DOHH2 (cell line): ENCODE data around the gene KCNH5.

Experiments used
- H3F3A ChIP-seq: fragments of 200-600 bp; sonication (generic), shearing (Covaris generic); 2 replicates; pipeline ENCODE4 v1.6.0; 2016; ENCODE audit warnings: antibody characterized with exemption, mild to moderate bottlenecking; ENCODE audit not compliant: control insufficient read depth, insufficient read depth
- H3K27ac ChIP-seq: fragments of 200-600 bp; sonication (generic); 2 replicates; pipeline ENCODE4 v1.5.1; 2014; ENCODE audit warnings: low read depth, mild to moderate bottlenecking, low read length, moderate library complexity
- H3K27me3 ChIP-seq: fragments of 200-600 bp; sonication (generic); 2 replicates; pipeline ENCODE4 v1.6.1; 2014; ENCODE audit warnings: mild to moderate bottlenecking, low read length, mixed read lengths; ENCODE audit not compliant: control insufficient read depth
- H3K36me3 ChIP-seq: fragments of 200-600 bp; sonication (generic); 2 replicates; pipeline ENCODE4 v1.6.1; 2014; ENCODE audit warnings: mild to moderate bottlenecking, low read length, moderate library complexity, mixed read lengths; ENCODE audit not compliant: control insufficient read depth
- H3K4me1 ChIP-seq: fragments of 200-600 bp; sonication (generic); 2 replicates; pipeline ENCODE4 v1.6.1; 2014; ENCODE audit warnings: mild to moderate bottlenecking, low read length, mixed read lengths; ENCODE audit not compliant: control insufficient read depth
- H3K4me2 ChIP-seq: fragments of 200-600 bp; sonication (generic); 2 replicates; pipeline ENCODE4 v1.6.0; 2014; ENCODE audit warnings: mild to moderate bottlenecking, low read length, moderate library complexity
- H3K4me3 ChIP-seq: fragments of 200-600 bp; sonication (generic); 2 replicates; pipeline ENCODE4 v1.5.1; 2014; ENCODE audit warnings: mild to moderate bottlenecking, low read length, mixed read lengths
- H3K79me2 ChIP-seq: fragments of 200-600 bp; sonication (generic); 2 replicates; pipeline ENCODE4 v1.6.1; 2014; ENCODE audit warnings: mild to moderate bottlenecking, low read length, mixed read lengths; ENCODE audit not compliant: control insufficient read depth
- H3K9me2 ChIP-seq: fragments of 200-600 bp; sonication (generic); replicated peaks from 2 replicates; pipeline ENCODE4 v1.6.1; 2014; ENCODE audit warnings: mild to moderate bottlenecking, low read length, mixed read lengths; ENCODE audit not compliant: control insufficient read depth
- H3K9me3 ChIP-seq: fragments of 200-600 bp; sonication (generic); 2 replicates; pipeline ENCODE4 v1.6.1; 2014; ENCODE audit warnings: antibody characterized with exemption, low read length, mixed read lengths; ENCODE audit not compliant: control insufficient read depth, insufficient read depth
- H4K20me1 ChIP-seq: fragments of 200-600 bp; sonication (generic); 2 replicates; pipeline ENCODE4 v1.6.0; 2014; ENCODE audit warnings: low read depth, mild to moderate bottlenecking, antibody characterized with exemption, low read length, moderate library complexity; ENCODE audit not compliant: control insufficient read depth, insufficient read depth
- CTCF ChIP-seq: fragments of 200-600 bp; sonication (generic); IDR thresholded peaks from one replicate; pipeline ENCODE4 v1.5.1; 2014; ENCODE audit warnings: antibody characterized with exemption, mild to moderate bottlenecking, low read depth, low read length; ENCODE audit not compliant: poor library complexity, severe bottlenecking
- EZH2phosphoT487 ChIP-seq: fragments of 200-600 bp; sonication (generic); IDR thresholded peaks from 2 replicates; pipeline ENCODE4 v1.6.1; 2017; ENCODE audit warnings: borderline replicate concordance, mild to moderate bottlenecking, antibody characterized with exemption, low read length, moderate library complexity, mixed read lengths

The KCNH5 gene

GRCh38 chr14:62980693-62981092 lies 64.6 kb downstream of the KCNH5 start:
- H3K9me2 ChIP-seq, result no peaks in the 10 kb centered on the region

GRCh38 chr14:62957562-62957961 lies 87.7 kb downstream of the KCNH5 start:
- Histone ChIP-seq H3K4me2 (no peak overlapping the region), H3K27me3 (no peaks in the 10 kb centered on the region), H3K4me1 (no peaks in the 10 kb centered on the region), H3K27ac (no peak overlapping the region), H3K9me2 (no peaks in the 10 kb centered on the region), H3K36me3 (no peaks in the 10 kb centered on the region), H3K9me3 (no peaks in the 10 kb centered on the region), H3K4me3 (no peak overlapping the region), H4K20me1 (no peaks in the 10 kb centered on the region), H3K79me2 (no peaks in the 10 kb centered on the region), H3F3A (no peaks in the 10 kb centered on the region)
- TF ChIP-seq EZH2phosphoT487, result no peak
- TF ChIP-seq CTCF, result no peak

More at GRCh38 chr14:62980693-62981092, 64.6 kb downstream of the KCNH5 start:
- no peak overlapping the region for H3K4me3 ChIP-seq
- no peaks in the 10 kb centered on the region for H3K4me1 ChIP-seq
- H3K27ac ChIP-seq, result no peak overlapping the region
- no peaks in the 10 kb centered on the region for H3K36me3 ChIP-seq
- no peak overlapping the region for H3K4me2 ChIP-seq
- no peaks in the 10 kb centered on the region for H4K20me1 ChIP-seq
- no peak for TF ChIP-seq EZH2phosphoT487
- TF ChIP-seq CTCF, result no peak
- H3F3A ChIP-seq, result no peaks in the 10 kb centered on the region
- no peaks in the 10 kb centered on the region for H3K27me3 ChIP-seq
- H3K9me3 ChIP-seq, result no peaks in the 10 kb centered on the region
- no peaks in the 10 kb centered on the region for H3K79me2 ChIP-seq

- Histone ChIP-seq H4K20me1 (no peaks in the 10 kb centered on the region), H3K9me3 (no peaks in the 10 kb centered on the region), H3K4me2 (no peak overlapping the region), H3K36me3 (no peaks in the 10 kb centered on the region), H3K9me2 (no peaks in the 10 kb centered on the region), H3K27ac (no peak overlapping the region), H3K4me1 (no peaks in the 10 kb centered on the region), H3K79me2 (no peaks in the 10 kb centered on the region), H3F3A (no peaks in the 10 kb centered on the region), H3K4me3 (no peak overlapping the region), H3K27me3 (no peaks in the 10 kb centered on the region)
- TF ChIP-seq CTCF (no peak), EZH2phosphoT487 (no peak)
These were observed 88.8 kb downstream of the KCNH5 start for GRCh38 chr14:62956413-62956812.

GRCh38 chr14:62954165-62954564 lies 91.1 kb downstream of the KCNH5 start:
- Histone ChIP-seq H3K9me3 (no peaks in the 10 kb centered on the region), H3K4me3 (no peak overlapping the region), H3K36me3 (no peaks in the 10 kb centered on the region), H3K4me1 (no peaks in the 10 kb centered on the region), H3K4me2 (no peak overlapping the region), H4K20me1 (no peaks in the 10 kb centered on the region), H3K27ac (no peak overlapping the region), H3K79me2 (no peaks in the 10 kb centered on the region), H3K9me2 (no peaks in the 10 kb centered on the region), H3K27me3 (no peaks in the 10 kb centered on the region), H3F3A (no peaks in the 10 kb centered on the region)
- no peak for TF ChIP-seq CTCF
